ENCODE data around the gene ADARB2.

Gene ADARB2

GRCh38 chr10:1515121-1515779, 222.1 kb downstream of the ADARB2 start:
- TF ChIP-seq GABPA (IDR thresholded peaks at IDR 0.05; ENCODE audit: low read depth), result no peak
- Histone ChIP-seq H3K4me3 (replicated peaks; ENCODE audit: insufficient read depth, low read length) (no peak overlapping the region), H3K27me3 (ENCODE audit: insufficient read depth, poor library complexity, severe bottlenecking) (no peaks in the 10 kb centered on the region), H3K27ac (replicated peaks) (no peak overlapping the region)
- no peak for DNase-seq (ENCODE audit: low read depth in 1 of 2, low spot score in 1 of 2)

- H3K4me3 ChIP-seq (replicated peaks; ENCODE audit: insufficient read depth, low read length), result no peak overlapping the region
- no peak overlapping the region for H3K27ac ChIP-seq (replicated peaks)
- no peak for DNase-seq (ENCODE audit: low read depth in 1 of 2, low spot score in 1 of 2)
- TF ChIP-seq SPI1 (IDR thresholded peaks at IDR 0.05; ENCODE audit: borderline replicate concordance, low read depth) (no peak), CTCF (IDR thresholded peaks at IDR 0.05; ENCODE audit: insufficient read depth, low read length) (no peak), REST (IDR thresholded peaks at IDR 0.05; ENCODE audit: insufficient replicate concordance, low read depth) (no peak), POLR2AphosphoS5 (IDR thresholded peaks at IDR 0.05; ENCODE audit: low read depth) (no peak), GABPA (IDR thresholded peaks at IDR 0.05; ENCODE audit: low read depth) (no peak)
- H3K27me3 ChIP-seq (ENCODE audit: insufficient read depth, poor library complexity, severe bottlenecking), result no peaks in the 10 kb centered on the region
Measured at GRCh38 chr10:1514681-1515080, 222.6 kb downstream of the ADARB2 start.

GRCh38 chr10:1513221-1513620, 224.1 kb downstream of the ADARB2 start:
- no peak overlapping the region for H3K27ac ChIP-seq (replicated peaks)
- TF ChIP-seq REST (IDR thresholded peaks at IDR 0.05; ENCODE audit: insufficient replicate concordance, low read depth) (no peak), GABPA (IDR thresholded peaks at IDR 0.05; ENCODE audit: low read depth) (no peak), POLR2AphosphoS5 (IDR thresholded peaks at IDR 0.05; ENCODE audit: low read depth) (no peak), CTCF (IDR thresholded peaks at IDR 0.05; ENCODE audit: insufficient read depth, low read length) (no peak), SPI1 (IDR thresholded peaks at IDR 0.05; ENCODE audit: borderline replicate concordance, low read depth) (no peak)
- H3K4me3 ChIP-seq (replicated peaks; ENCODE audit: insufficient read depth, low read length), result no peak overlapping the region
- no peak for DNase-seq (ENCODE audit: low read depth in 1 of 2, low spot score in 1 of 2)
- H3K27me3 ChIP-seq (ENCODE audit: insufficient read depth, poor library complexity, severe bottlenecking), result no peaks in the 10 kb centered on the region

- TF ChIP-seq CTCF (IDR thresholded peaks at IDR 0.05; ENCODE audit: insufficient read depth, low read length) (no peak), GABPA (IDR thresholded peaks at IDR 0.05; ENCODE audit: low read depth) (no peak), POLR2AphosphoS5 (IDR thresholded peaks at IDR 0.05; ENCODE audit: low read depth) (no peak), SPI1 (IDR thresholded peaks at IDR 0.05; ENCODE audit: borderline replicate concordance, low read depth) (no peak), REST (IDR thresholded peaks at IDR 0.05; ENCODE audit: insufficient replicate concordance, low read depth) (no peak)
- Histone ChIP-seq H3K4me3 (replicated peaks; ENCODE audit: insufficient read depth, low read length) (no peak overlapping the region), H3K27me3 (ENCODE audit: insufficient read depth, poor library complexity, severe bottlenecking) (no peaks in the 10 kb centered on the region)
Measured at GRCh38 chr10:1509011-1509530, 228.3 kb downstream of the ADARB2 start.

More at GRCh38 chr10:1509011-1509530, 228.3 kb downstream of the ADARB2 start:
- no peak overlapping the region for H3K27ac ChIP-seq (replicated peaks)
- no peak for DNase-seq (ENCODE audit: low read depth in 1 of 2, low spot score in 1 of 2)

Measured in HL-60 (cell line).